GM12873 (cell line): ENCODE data around the gene VWCE.

ENCODE experiments used
- TF ChIP-seq, protein P1 (sequence below): IDR thresholded peaks from 2 replicates; pipeline ENCODE4 v1.5.1; 2012; ENCODE audit warnings: low read depth, mild to moderate bottlenecking, moderate library complexity, low read length, control low read depth; ENCODE audit not compliant: insufficient read depth; ENCODE audit errors: missing control alignments

Gene VWCE

DNA sequence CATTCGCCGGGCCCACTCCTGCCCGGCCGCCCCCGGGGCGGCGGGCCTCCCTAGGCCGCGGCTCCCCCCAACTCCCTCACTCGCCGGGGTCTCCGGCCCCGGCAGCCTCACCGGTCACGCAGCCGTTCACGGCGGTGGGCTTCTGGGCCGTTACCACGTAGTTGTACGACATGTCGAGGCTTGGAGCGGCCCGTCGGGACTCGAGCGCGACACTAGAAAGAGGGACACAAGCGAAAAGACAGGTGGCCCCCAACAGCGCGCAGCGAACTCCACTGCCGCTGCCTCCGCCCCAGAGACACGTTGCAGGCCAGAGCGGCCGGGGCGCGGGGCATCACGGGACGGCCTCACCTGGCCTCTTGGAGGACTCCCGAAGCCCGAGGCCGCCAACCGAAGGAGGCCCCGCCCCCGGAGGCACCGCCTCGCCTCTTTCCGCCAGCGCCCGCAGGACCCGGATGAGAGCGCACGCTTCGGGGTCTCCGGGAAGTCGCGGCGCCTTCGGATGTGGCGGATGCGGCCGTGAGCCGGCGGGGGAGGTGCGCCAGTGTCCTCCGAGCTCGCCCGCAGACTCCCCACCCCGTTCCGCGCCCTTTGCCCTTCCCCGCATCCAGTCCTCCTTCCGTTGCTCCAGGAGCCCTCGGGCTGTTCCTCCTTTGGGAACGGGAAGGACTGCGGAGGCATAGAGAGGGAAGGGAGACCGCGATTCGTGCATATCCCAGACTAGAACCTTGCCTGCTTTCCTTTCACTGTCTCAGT lies 37.9 kb upstream of the VWCE start, which contains the start of the genes DDB1 and TKFC:
Gene DDB1 (minus strand): TSS at position 309 of the 753 bp plus-strand sequence. CDS start 137 bp downstream, at position 172.
Gene TKFC (plus strand): TSS at position 432 of the 753 bp plus-strand sequence. CDS start 1,501 bp downstream, outside the sequence.
- TF ChIP-seq, protein P1, sequence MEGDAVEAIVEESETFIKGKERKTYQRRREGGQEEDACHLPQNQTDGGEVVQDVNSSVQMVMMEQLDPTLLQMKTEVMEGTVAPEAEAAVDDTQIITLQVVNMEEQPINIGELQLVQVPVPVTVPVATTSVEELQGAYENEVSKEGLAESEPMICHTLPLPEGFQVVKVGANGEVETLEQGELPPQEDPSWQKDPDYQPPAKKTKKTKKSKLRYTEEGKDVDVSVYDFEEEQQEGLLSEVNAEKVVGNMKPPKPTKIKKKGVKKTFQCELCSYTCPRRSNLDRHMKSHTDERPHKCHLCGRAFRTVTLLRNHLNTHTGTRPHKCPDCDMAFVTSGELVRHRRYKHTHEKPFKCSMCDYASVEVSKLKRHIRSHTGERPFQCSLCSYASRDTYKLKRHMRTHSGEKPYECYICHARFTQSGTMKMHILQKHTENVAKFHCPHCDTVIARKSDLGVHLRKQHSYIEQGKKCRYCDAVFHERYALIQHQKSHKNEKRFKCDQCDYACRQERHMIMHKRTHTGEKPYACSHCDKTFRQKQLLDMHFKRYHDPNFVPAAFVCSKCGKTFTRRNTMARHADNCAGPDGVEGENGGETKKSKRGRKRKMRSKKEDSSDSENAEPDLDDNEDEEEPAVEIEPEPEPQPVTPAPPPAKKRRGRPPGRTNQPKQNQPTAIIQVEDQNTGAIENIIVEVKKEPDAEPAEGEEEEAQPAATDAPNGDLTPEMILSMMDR = no peak

- TF ChIP-seq, protein P1 = no peak
Measured at GRCh38 chr11:61332281-61332796, 37.2 kb upstream of the VWCE start.

DNA sequence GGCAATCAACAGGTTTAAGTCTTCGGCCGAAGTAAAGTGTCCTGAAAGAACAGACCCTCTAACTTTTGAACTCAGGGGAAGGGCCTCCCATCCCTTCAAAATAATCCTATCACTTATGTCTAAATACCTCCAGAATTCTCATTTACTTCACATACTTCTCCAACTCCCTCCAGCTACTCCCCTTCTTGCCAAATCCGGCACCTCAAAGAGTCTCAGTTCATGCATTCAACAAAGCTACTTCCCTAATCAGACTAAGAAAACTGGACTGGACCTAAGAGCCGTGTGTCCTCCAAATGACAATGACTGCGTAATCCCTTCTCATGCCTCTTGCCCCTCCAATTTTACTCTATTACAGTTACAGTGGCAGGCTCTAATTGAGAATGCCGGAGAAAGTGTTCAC lies 36.5 kb upstream of the VWCE start:
- TF ChIP-seq, protein P1 = no peak

DNA sequence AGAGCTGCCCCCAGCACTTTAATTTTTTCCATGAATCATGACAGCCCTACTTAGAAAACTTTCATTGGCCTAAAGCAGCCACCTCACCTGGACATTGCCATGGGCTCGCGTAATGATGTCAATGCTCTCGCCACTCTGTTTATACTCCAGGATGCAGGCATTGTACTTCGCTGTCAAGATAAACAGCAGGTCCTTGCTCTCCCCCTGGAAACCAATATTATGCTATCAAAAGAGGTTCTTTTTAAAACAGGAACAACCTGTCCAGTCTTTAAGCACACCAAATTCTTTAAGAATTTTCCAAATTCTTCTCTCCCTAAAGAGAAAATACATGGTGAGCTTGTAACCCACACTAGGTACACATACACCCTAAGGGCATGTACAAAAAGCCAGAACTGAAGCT lies 34.8 kb upstream of the VWCE start:
- TF ChIP-seq, protein P1 = no peak

GRCh38 chr11:61328351-61328750 lies 33.2 kb upstream of the VWCE start:
- TF ChIP-seq, protein P1 = no peak

DNA sequence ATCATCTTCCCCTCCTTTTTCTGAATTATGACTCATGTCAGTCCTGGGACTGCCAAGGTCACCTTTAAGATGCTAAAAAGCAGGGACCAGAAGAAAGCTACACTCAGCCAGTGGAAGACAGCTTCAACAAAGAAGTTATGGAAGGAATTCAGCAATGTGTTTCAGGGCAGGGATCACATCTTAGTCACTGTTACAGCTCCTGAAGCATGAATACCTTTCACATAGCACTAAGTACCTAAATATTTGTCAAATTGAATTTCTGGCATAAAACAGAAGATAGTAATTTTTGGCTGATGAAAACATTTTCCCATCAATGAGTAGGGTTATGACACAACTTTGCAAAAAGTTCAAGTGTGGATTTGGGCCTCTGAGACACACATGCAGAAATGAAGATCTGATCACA lies 32.6 kb upstream of the VWCE start:
- TF ChIP-seq, protein P1 = no peak

- TF ChIP-seq, protein P1 = no peak
Measured at GRCh38 chr11:61325649-61326414, 30.7 kb upstream of the VWCE start.
